ENCODE data around the gene C3orf33. TPM values are rescaled to one million over a fixed set of nuclear protein-coding genes. Genes with fewer than 3 reads are reported as not detected.

Gene C3orf33
- total and polyA plus RNA-seq, 4 donors, result 1.2 to 2.4 (median 1.7) TPM

- Histone ChIP-seq H3K4me3 (ENCODE audit: low read depth in 1 of 3, low read length in 3 of 3) (no peak overlapping the region), H3K27ac (ENCODE audit: low read depth in 1 of 2, low read length in 2 of 2) (no peak overlapping the region), H3K4me1 (ENCODE audit: control insufficient read depth in 4 of 4, insufficient read depth in 4 of 4, low read length in 3 of 4) (no peaks in the 10 kb centered on the region), H3K9me3 (ENCODE audit: control insufficient read depth in 4 of 4, low read length in 3 of 4) (peaks cover 0 to 5% (median 0%) of the 10 kb centered on the region in 4 donors), H3K9ac (ENCODE audit: low read depth in 1 of 2, low read length in 2 of 2) (no peak overlapping the region), H3K36me3 (ENCODE audit: control insufficient read depth in 4 of 4, insufficient read depth in 3 of 4, low read depth in 1 of 4, low read length in 3 of 4) (no peaks in the 10 kb centered on the region), H3K27me3 (ENCODE audit: control insufficient read depth in 4 of 4, insufficient read depth in 4 of 4, low read length in 3 of 4) (no peaks in the 10 kb centered on the region)
- TF ChIP-seq, protein P1, sequence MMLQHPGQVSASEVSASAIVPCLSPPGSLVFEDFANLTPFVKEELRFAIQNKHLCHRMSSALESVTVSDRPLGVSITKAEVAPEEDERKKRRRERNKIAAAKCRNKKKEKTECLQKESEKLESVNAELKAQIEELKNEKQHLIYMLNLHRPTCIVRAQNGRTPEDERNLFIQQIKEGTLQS (IDR thresholded peaks at IDR 0.05), result no peak
- TF ChIP-seq HNF4A (conservative IDR thresholded peaks at IDR 0.05) (no peak), NR2F2 (IDR thresholded peaks at IDR 0.05) (no peak), SP1 (IDR thresholded peaks at IDR 0.05) (no peak), GABPA (IDR thresholded peaks at IDR 0.05 in 1 of 2, conservative IDR thresholded peaks at IDR 0.05 in 1 of 2) (no peak), EGR1 (IDR thresholded peaks at IDR 0.05; ENCODE audit: low read depth in 2 of 2) (no peak), FOXA2 (IDR thresholded peaks at IDR 0.05) (no peak), FOXA1 (IDR thresholded peaks at IDR 0.05) (no peak), HNF4G (IDR thresholded peaks at IDR 0.05) (no peak), TAF1 (conservative IDR thresholded peaks at IDR 0.05) (no peak), MAX (IDR thresholded peaks at IDR 0.05) (no peak), ZBTB33 (IDR thresholded peaks at IDR 0.05) (no peak), RXRA (IDR thresholded peaks at IDR 0.05) (no peak), RAD21 (IDR thresholded peaks at IDR 0.05) (no peak)
- DNase-seq (ENCODE audit: low spot score), result no peak
- WGBS, result 65% methylated on average over 5 of the region's 5 CpGs
These were observed 91.8 kb downstream of the C3orf33 start for GRCh38 chr3:155714295-155714718.

Other genes starting within 250 kb of the C3orf33 start
- gene PLCH1, start 61.2 kb downstream of the C3orf33 start, total RNA-seq, result 1 to 10 TPM in 1 of 2 donors, under 1 TPM in 1; 0.33 to 1.0 TPM
- gene PLCH1, start 61.2 kb downstream of the C3orf33 start, polyA plus RNA-seq, result under 1 TPM; 0.03 to 0.11 TPM
- gene SLC33A1, start 48.1 kb upstream of the C3orf33 start, total RNA-seq, result 10 to 100 TPM; 21.3 to 75.2 TPM
- gene SLC33A1, start 48.1 kb upstream of the C3orf33 start, polyA plus RNA-seq, result 10 to 100 TPM; 13.8 to 32.7 TPM
- gene GMPS, start 64.4 kb upstream of the C3orf33 start, total RNA-seq, result 10 to 100 TPM; 15.8 to 16.1 TPM
- 10 to 100 TPM; 10.8 to 13.7 TPM for gene GMPS, start 64.4 kb upstream of the C3orf33 start, polyA plus RNA-seq

All from liver (tissue), 9 donors.